Activated B cell treated with CpG ODN at 0.5 μM for 24 hours (primary cell): ENCODE measurements around the gene QSOX2. TPM values are rescaled to one million over a fixed set of nuclear protein-coding genes. Genes with fewer than 3 reads are reported as not detected.
"Not testable (repeated sequence)": the region's sequence is repeated elsewhere in the genome, so short reads cannot be mapped to it uniquely, and the experiment has no call there.

Source experiments
- ATAC-seq: fragments of 200-7000 bp; cut with Tn5 transposase; one replicate; pipeline ENCODE4 v1.10.0; 2021; ENCODE audit warnings: low read depth, mild to moderate bottlenecking, moderate library complexity
- CTCF ChIA-PET: fragments of 350-600 bp; sonication (Branson Sonifier 250); formaldehyde crosslinking; loops from one replicate; lab custom pipeline; 2021; ENCODE audit warnings: antibody characterized with exemption; lab: Charles Lee
- POLR2A ChIA-PET: fragments of 350-600 bp; sonication (Branson Sonifier 250); formaldehyde crosslinking; loops from one replicate; lab custom pipeline; 2021; ENCODE audit warnings: antibody characterized with exemption; lab: Charles Lee
- DNase-seq: peaks from one replicate; pipeline ENCODE4 v3.0.0; 2022
- H3K27ac Mint-ChIP-seq: one replicate; pipeline ENCODE4 v1.8.0; 2020; ENCODE audit warnings: mixed read lengths
- H3K27me3 Mint-ChIP-seq: one replicate; pipeline ENCODE4 v1.8.0; 2021; ENCODE audit warnings: mixed read lengths
- H3K36me3 Mint-ChIP-seq: one replicate; pipeline ENCODE4 v1.8.0; 2021; ENCODE audit warnings: low read depth, mixed read lengths
- H3K4me1 Mint-ChIP-seq: one replicate; pipeline ENCODE4 v1.8.0; 2021; ENCODE audit warnings: mixed read lengths
- H3K4me3 Mint-ChIP-seq: one replicate; pipeline ENCODE4 v1.8.0; 2020; ENCODE audit warnings: mild to moderate bottlenecking, mixed read lengths
- H3K9me3 Mint-ChIP-seq: one replicate; pipeline ENCODE4 v1.8.0; 2020; ENCODE audit warnings: mixed read lengths
- intact Hi-C: fragments of 100-400 bp; cut with micrococcal nuclease; formaldehyde crosslinking; loops from one replicate; pipeline ENCODE4 v1.15.1; 2024
- total RNA-seq: library from RNA; stranded (reverse); gene quantifications from 2 replicates; pipeline ENCODE4 v1.2.3, GENCODE V29; 2022
- TF ChIP-seq, protein P1 (sequence below): fragments of 200-600 bp; IDR thresholded peaks from one replicate; pipeline ENCODE4 v1.8.0; 2022; ENCODE audit warnings: antibody characterized with exemption, mild to moderate bottlenecking

Gene QSOX2
- total RNA-seq, 1 donor from 2014 or later = 49.1 TPM

DNA sequence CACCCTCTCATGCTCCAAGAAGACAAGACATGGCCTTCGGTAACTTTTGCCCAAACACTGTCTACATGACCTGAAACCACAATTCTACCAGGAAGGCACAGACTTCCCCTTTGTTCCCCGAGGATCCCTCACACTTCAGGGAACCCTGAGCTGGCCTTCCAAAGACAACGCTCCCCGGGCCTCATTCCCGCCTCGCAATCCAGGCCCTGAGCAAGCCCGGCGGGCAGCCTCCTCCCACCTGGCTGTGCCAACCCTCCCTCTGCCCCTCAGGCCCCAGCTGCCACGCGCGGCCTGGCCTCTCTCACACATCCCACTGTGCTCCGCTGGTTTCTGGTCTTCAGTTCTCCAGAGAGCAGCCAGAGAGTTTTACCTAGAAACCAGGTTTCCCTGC lies 7.3 kb downstream of the QSOX2 start:
- POLR2A ChIA-PET = interaction anchor here (0.6 to 1.8 kb wide), 3 partner anchors 13 to 796 kb away, joined by 3 to 20 read pairs (median 4); no protein-coding TSS in a partner anchor
- ATAC-seq (no peak), DNase-seq (no peak)
- peaks cover 90% of the 10 kb centered on the region for H3K4me1 Mint-ChIP-seq
- CTCF ChIA-PET = interaction anchor here (1.2 kb wide), 1 partner anchor 12 kb away, joined by 4 read pairs; no protein-coding TSS in a partner anchor
- H3K36me3 Mint-ChIP-seq = peaks cover 63% of the 10 kb centered on the region
- H3K4me3 Mint-ChIP-seq = peak overlapping the region; percentile 76
- TF ChIP-seq, protein P1, sequence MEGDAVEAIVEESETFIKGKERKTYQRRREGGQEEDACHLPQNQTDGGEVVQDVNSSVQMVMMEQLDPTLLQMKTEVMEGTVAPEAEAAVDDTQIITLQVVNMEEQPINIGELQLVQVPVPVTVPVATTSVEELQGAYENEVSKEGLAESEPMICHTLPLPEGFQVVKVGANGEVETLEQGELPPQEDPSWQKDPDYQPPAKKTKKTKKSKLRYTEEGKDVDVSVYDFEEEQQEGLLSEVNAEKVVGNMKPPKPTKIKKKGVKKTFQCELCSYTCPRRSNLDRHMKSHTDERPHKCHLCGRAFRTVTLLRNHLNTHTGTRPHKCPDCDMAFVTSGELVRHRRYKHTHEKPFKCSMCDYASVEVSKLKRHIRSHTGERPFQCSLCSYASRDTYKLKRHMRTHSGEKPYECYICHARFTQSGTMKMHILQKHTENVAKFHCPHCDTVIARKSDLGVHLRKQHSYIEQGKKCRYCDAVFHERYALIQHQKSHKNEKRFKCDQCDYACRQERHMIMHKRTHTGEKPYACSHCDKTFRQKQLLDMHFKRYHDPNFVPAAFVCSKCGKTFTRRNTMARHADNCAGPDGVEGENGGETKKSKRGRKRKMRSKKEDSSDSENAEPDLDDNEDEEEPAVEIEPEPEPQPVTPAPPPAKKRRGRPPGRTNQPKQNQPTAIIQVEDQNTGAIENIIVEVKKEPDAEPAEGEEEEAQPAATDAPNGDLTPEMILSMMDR = no peak
- H3K27ac Mint-ChIP-seq = peak overlapping the region; percentile 79
- no peaks in the 10 kb centered on the region for H3K9me3 Mint-ChIP-seq
- no peaks in the 10 kb centered on the region for H3K27me3 Mint-ChIP-seq
- intact Hi-C loops = loop anchor here (5.0 kb wide), 1 partner anchor 41 kb away; no protein-coding TSS in a partner anchor

DNA sequence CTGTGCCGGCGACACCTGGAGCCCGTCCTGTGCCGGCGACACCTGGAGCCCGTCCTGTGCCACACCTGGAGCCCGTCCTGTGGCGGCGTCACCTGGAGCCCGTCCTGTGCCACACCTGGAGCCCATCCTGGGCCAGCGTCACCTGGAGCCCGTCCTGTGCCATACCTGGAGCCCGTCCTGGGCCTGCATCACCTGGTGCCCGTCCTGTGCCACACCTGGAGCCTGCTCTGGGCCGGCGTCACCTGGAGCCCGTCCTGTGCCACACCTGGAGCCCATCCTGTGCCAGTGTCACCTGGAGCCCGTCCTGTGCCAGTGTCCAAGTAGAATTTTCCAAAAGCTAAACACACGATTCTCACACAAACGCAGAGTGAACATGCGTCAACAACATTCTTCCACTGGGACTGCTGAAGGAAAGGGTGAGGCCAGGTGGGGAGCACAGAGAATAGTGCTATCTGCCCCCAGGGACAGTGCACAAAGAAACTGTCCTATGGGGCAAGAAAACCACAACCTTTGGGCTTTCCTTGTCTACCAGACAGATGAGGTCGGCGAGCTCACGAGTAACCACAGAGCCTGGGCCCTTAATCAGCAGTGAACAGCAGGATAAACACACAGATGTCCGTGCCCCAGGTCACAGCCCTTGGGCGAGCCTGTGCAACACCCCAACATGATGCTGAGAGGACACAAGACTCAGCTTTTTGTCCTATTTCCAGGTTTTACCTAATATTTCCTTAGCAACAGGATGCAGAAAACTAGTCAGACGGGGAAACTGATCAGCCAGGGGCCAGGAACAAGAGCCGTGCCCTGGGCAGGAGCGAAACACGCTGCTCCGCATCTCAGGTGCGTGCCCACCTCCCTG lies 7.9 kb downstream of the QSOX2 start:
- H3K4me3 Mint-ChIP-seq = peak overlapping the region; percentile 76
- CTCF ChIA-PET = interaction anchor here (1.2 kb wide), 1 partner anchor 12 kb away, joined by 4 read pairs; no protein-coding TSS in a partner anchor
- peak overlapping the region; percentile 79 for H3K27ac Mint-ChIP-seq
- H3K4me1 Mint-ChIP-seq = peaks cover 90% of the 10 kb centered on the region
- peaks cover 60% of the 10 kb centered on the region for H3K36me3 Mint-ChIP-seq
- H3K9me3 Mint-ChIP-seq = no peaks in the 10 kb centered on the region
- H3K27me3 Mint-ChIP-seq = no peaks in the 10 kb centered on the region
- intact Hi-C loops = loop anchor here (5.0 kb wide), 1 partner anchor 40 kb away; no protein-coding TSS in a partner anchor
- no peak for DNase-seq
- ATAC-seq = peak; percentile 29
- TF ChIP-seq, protein P1 = no peak
- POLR2A ChIA-PET = interaction anchor here (0.9 to 1.8 kb wide), 3 partner anchors 12 to 167 kb away, joined by 4 to 20 read pairs (median 5); no protein-coding TSS in a partner anchor

DNA sequence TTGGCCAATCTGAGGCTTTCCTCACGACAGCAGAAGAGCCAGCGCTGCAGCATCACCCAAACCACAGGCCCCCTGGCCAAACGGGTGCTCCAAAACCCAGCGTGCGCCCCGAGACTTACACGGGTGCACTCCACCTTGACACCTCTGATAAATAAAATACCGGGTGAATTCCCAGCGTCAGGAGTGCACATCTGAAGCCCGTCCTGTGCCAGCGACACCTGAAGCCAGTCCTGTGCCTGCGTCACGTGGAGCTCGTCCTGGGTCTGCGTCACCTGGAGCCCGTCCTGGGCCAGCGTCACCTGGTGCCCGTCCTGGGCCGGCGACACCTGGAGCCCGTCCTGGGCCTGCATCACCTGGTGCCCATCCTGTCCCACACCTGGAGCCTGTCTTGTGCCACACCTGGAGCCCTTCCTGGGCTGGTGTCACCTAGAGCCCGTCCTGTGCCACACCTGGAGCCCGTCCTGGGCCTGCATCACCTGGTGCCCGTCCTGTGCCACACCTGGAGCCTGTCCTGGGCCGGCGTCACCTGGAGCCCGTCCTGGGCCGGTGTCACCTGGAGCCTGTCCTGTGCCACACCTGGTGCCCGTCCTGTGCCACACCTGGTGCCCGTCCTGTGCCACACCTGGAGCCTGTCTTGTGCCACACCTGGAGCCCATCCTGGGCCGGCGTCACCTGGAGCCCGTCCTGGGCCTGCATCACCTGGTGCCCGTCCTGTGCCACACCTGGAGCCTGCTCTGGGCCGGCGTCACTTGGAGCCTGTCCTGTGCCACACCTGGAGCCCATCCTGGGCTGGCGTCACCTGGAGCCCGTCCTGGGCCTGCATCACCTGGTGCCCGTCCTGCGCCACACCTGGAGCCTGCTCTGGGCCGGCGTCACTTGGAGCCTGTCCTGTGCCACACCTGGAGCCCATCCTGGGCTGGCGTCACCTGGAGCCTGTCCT lies 8.9 kb downstream of the QSOX2 start:
- peaks cover 89% of the 10 kb centered on the region for H3K4me1 Mint-ChIP-seq
- H3K36me3 Mint-ChIP-seq = peaks cover 57% of the 10 kb centered on the region
- H3K27me3 Mint-ChIP-seq, H3K4me3 Mint-ChIP-seq, H3K27ac Mint-ChIP-seq, ATAC-seq, H3K9me3 Mint-ChIP-seq, DNase-seq: not testable (repeated sequence)
- intact Hi-C loops = loop anchor here (5.0 kb wide), 1 partner anchor 39 kb away; no protein-coding TSS in a partner anchor
- ChIA-PET CTCF (interaction anchor here (1.2 kb wide), 1 partner anchor 11 kb away, joined by 4 read pairs; no protein-coding TSS in a partner anchor), POLR2A (interaction anchor here (1.3 to 1.8 kb wide), 2 partner anchors 11 to 30 kb away, joined by 4 to 20 read pairs; no protein-coding TSS in a partner anchor)

DNA sequence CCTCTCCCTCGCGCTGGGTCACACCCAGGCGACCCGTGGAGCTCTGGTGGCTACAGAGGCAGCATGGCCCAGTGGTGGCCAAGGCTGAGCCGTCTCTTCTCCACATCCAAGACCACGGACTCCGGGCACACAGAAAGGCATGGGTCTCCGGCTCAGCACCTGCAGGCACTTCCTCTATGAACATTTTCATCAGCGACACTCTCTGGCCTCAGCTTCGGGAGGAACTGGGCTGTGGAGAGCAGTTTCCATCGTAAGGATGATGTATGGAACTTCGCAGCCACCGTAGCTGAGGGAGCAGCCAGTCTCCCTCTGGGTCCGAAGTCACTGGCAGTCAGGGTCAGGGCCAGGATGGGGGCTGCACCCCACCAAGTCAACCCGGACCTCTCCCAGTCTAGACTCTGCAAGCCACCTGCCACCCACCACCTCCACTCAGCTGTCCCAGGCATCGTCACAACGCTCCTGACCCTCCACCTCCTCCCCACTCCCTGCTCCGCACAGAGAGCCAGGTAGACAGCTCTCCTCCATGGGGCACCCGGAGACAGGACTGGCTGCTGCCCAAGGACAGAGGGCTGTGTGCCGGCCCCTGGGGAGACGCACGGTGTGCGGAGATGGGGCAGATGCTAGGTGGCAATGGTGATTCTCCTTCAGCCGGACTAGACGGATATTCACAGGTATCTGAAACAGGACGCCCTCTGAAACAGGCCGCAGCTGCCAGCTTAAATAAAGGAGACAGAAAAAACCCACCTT lies 9.7 kb downstream of the QSOX2 start:
- ATAC-seq = no peak
- H3K4me3 Mint-ChIP-seq = no peak overlapping the region
- no peak for DNase-seq
- peaks cover 87% of the 10 kb centered on the region for H3K4me1 Mint-ChIP-seq
- POLR2A ChIA-PET = no interaction called here
- H3K27me3 Mint-ChIP-seq = no peaks in the 10 kb centered on the region
- peaks cover 58% of the 10 kb centered on the region for H3K36me3 Mint-ChIP-seq
- CTCF ChIA-PET = no interaction called here
- TF ChIP-seq, protein P1 = no peak
- H3K27ac Mint-ChIP-seq = no peak overlapping the region
- H3K9me3 Mint-ChIP-seq = no peaks in the 10 kb centered on the region
- intact Hi-C loops = loop anchor here (5.0 kb wide), 1 partner anchor 39 kb away; no protein-coding TSS in a partner anchor
